GM21825 (cell line): Measurements from ENCODE around the gene RSPH1.
"Not testable (repeated sequence)": the region's sequence is repeated elsewhere in the genome, so short reads cannot be mapped to it uniquely, and the experiment has no call there.

Experiments used
- ATAC-seq: cut with Tn5 transposase; IDR thresholded peaks from one replicate; pipeline ENCODE4 v1.9.1; 2021; ENCODE audit warnings: mild to moderate bottlenecking, moderate library complexity; ENCODE audit not compliant: unreplicated experiment

The RSPH1 gene

DNA sequence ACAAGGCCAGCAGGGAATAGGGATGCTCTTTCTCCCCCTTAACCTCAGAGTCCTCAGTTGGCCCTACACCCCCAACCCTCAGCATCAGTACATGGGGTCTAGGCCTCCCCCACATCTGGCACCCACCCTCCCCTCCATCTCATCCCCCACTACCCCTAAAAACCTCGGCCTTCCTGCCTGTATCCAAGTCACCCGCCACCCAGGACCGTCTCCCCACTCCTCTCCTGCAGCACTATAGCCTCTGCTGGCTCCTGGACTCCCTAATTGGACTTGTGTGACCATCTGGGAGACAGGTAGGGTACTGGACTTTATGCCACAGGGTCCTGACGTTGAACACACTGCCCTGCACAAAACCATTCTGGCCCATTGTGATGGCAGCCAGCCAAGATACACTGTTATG lies 6.0 kb downstream of the RSPH1 start:
- no peak for ATAC-seq

DNA sequence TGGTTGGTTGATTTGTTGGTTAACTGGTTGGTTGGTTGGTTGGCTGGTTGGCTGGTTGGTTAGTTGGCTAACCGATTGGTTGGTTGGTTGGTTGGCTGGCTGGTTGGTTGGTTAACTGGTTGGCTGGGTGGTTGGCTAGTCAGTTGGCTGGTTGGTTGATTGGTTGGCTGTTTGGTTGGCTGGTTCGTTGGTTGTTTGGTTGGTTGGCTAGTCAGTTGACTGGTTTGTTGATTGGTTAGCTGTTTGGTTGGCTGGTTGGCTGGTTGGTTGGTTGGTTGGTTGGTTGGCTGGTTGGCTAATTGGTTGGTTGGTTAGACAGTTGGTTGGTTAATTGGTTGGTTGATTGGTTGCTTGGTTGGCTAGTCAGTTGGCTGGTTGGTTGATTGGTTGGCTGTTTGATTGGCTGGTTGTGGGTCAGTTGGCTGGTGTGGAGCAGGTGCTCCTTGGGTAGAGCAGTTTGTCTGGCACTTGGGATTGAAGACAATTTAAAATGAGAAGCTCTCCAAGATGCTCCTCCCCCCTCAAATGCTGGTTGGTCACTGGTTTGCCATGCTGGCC lies 6.9 kb downstream of the RSPH1 start:
- ATAC-seq: no peak

DNA sequence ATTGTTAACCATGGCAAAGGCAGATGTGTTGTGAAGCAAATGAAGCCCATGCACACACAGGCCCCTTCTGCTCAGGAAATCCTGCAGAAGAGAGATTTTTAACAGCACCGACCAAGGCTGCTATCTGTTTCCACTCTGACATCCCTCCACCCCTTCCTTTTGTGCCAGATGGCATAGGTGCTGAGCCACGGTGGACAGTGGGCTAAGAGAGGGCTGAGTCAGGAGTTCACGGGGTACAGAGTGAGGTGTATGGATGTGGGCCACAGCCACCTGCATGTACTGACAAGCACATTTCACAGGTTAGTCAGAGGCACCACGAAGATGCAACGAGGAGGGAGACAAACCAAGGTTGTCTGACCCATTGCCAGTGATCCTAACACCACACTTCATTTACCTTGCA lies 9.5 kb downstream of the RSPH1 start:
- no peak for ATAC-seq

DNA sequence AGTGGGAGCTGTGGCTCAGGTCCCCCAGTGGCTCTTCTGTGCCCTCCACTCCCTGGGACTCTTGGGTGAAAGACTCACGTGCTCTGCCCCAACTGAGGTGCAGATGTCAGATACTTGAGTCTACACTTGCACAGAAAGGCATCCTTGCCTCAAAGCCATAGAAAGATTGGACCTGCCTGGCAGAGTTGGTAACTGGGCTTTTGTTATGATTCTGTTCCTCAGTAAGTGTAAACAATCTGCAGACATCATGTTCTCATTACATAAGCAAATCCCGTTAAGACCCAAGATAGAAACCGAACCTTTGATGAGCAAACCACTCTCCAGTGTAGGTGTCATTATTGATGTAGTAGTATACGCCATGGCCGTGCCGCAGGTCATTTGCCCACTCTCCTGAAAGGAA lies 10.0 kb downstream of the RSPH1 start:
- no peak for ATAC-seq

DNA sequence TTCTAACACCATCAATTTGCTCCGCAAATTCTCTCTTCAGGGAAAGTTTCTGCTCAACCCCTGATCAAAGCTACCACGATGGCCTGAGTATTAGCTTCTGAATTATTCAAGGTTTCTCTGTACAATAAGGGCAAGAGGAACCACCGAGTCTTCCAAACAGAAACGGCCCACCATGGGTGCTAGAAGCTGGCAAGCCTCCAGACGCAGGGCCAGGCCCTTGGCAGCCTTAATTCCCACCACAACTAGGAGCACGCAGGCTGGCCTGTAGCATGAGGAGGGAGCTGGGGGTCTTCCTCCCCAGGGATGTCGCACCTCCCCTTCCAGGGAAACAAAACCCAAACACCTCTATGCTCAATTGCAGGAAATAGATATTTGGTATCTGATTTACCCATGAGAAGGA lies 11.1 kb downstream of the RSPH1 start:
- ATAC-seq: no peak

DNA sequence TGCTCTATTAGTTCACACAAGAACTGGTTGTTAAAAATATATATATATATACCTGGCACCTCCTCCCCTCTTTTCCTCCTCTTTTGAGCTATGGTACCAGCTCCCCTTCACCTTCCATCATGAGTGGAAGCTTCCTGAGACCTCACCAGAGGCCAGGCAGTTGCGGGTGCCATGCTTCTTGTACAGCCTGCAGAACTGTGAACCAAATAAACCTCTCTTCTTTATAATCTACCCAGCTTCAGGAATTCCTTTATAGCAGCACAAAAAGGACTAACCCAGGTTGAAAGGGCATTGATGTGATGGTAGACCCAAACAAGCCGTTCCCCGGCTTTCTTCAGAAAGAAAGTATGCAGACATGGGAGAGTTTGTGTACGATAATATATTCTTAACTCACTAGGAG lies 14.9 kb downstream of the RSPH1 start:
- ATAC-seq: no peak

DNA sequence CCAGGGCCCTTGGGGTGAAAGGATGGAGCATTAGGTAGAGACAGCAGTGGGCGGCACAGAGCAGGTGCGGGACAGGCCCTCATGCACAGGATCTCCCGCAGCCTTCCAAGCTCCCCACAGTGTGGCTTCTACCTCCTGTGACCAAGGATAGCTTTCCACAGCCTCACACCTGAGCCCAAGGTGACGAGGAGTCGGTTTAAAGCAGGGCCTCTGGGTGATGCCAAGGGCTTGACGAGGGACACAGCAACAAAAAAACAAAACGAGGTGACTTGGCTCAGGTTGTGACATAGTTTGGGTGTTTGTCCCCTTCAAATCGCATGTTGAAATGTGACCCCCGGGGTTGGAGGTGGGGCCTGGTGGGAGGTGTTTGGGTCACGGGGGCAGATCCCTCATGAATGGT lies 15.3 kb downstream of the RSPH1 start:
- ATAC-seq: no peak

DNA sequence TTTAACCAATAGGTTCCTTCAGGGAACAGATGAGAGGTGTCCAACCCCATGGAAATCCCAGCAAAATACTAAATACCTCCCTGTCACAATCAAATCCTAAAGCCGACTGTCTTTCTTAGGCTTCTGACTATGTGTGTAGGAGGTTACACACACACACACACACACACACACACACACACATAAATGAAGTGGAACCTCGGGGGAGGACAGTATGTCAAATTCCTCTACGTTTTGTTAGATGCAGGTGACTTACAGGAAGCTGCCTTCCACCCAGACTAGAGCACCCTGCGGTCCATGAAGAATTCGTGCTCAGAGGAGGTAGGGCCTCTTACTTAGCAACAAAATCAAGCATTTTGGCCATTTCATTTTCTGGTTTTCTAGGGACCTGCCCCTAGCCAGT lies 16.4 kb downstream of the RSPH1 start:
- no peak for ATAC-seq

DNA sequence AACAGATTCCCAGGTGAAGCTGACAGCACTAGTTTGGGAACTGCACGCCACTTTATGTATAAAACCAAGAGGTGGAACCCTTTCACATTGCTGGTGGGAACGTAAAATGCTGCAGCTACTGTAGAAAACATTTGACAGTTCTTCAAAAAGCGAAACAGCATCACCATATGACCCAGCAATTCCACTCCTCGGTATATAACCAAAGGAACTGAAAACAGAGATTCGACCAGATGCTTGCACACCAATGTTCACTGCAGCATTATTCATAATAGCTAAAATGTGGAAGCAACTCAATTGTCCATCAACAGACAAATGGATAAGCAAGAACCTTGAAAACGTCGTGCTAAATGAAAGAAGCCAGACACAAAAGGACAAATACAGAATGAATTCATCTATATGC lies 17.5 kb downstream of the RSPH1 start:
- peak; percentile 36 for ATAC-seq

DNA sequence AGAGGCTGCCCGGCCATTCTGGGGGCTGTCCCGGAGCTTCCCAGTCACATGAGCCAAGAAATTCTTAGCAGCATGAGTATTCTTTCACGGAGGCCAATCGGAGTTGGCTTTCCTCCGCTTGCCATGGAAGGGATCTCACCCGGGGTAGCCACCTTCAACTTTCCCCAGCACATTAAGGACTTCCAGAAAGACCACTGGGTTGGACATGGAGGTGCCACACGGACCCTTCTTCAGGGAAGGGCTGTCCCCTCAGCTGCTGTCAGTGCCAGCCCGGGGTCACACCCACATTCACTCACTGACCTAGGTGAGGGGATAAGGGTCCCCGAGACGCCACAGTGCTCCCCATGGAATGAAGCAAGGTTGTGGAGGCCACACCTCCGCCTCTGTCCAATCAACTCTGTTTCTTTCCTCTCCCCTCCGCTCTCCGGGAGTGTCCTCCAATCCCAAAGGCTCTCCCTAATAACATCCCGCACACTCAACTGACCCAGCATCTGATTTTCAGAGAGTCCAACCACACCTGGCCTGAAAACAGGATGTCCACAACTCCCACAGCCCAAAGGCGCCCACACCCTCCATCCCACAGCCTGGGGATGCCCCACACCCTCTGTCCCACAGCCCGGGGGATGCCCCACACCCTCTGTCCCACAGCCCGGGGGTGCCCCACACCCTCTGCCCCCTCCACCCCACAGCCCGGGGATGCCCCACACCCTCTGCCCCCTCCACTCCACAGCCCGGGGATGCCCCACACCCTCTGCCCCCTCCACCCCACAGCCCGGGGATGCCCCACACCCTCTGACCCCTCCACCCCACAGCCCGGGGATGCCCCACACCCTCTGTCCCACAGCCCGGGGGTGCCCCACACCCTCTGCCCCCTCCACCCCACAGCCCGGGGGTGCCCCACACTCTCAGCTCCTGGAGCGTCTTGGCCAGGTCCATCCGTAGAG lies 19.4 kb downstream of the RSPH1 start:
- ATAC-seq: no peak

DNA sequence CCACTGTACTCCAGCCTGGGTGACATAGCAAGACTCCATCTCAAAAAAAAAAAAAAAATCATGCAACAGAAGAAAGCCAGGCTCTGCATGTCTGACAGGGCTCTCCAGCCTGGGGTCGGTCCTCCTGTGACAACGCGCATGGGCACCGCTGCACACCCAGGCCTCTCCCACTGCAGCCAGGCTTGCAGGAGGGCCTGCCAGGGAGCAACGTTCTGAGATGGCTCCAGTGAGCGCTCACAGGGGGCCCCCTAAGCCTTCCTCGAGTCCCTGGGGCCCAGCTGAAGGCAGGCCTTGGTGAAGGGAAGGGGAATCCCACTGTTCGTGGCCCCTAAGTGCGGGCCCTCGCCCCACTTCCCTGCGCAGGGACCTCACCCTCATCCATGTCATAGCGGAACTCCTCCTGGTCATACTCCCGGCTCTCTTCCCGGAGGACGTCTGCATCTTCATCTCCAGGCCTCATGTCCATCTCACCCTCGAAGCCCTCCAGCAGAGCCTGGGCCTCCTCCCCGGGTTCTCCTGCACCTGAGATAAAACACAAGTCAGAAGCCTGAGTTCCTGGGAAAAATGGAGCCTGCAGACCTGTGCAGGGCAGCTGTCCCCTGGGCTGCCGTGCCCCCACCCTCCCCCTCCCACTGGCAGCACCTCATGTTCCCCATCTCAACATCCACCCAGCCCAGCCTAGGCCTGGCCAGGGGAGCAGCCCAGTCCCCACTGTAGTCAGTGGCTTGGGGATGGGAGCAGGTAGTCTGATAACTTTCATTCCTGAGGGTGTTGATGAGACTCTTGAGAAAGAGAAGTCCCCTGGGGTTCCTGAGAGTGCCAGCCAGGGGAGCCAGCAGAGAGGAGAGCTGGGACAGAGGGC lies 20.3 kb downstream of the RSPH1 start:
- no peak for ATAC-seq

DNA sequence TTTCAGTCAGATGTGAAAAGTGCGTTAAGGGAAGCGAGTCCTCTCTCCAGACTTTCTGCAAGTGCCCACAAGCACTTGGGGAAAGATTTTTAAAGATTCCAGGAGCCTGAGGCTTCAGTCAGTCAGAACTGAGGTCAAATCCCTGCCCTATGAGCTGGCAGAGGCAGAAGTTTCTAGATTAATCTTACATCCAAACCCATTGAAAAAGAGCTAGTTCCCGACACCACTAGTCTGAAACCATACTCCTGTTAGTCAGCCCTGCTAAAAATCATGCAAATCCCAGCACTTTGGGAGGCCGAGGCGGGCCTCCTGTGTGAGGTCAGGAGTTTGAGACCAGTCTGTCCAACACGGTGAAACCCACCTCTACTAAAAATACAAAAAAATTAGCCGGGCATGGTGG lies 21.0 kb downstream of the RSPH1 start:
- ATAC-seq: no peak

DNA sequence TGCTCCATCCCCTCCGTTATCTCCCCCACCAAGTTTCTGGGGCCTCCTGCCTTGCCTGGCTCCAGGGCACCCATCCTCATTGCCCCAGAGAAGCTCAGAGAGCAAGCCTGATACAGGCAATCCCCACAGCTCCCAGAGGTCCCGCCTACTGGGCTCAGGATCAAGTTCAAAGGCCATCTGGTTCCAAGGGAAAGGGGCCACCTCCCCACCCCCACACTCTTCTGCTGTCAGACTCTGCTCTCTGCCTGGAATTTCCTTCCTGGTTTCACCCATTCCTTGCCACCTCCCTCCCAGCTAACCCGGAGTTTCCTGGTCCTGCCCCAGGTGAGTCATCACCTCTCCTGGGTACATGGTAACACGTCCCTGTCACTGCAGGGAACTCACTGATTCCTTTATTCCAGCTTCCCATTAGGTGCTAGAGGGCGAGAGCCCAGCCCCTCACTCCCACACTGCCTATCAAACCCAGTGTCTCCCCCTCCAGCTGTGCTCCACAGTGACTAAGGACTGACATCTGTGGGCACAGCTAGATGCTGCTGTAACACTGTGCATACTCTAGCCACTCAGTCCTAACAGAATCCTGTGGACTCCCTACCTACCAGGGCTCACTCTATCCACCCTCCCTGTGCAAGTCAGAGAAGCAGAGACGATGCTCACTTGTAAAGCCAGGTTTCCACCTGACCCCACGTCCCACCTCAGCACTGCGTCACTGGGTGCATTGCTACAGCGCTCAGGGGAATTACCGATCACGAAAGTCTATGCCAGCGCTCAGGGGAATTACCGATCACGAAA lies 21.8 kb downstream of the RSPH1 start:
- peak; percentile 54 for ATAC-seq

DNA sequence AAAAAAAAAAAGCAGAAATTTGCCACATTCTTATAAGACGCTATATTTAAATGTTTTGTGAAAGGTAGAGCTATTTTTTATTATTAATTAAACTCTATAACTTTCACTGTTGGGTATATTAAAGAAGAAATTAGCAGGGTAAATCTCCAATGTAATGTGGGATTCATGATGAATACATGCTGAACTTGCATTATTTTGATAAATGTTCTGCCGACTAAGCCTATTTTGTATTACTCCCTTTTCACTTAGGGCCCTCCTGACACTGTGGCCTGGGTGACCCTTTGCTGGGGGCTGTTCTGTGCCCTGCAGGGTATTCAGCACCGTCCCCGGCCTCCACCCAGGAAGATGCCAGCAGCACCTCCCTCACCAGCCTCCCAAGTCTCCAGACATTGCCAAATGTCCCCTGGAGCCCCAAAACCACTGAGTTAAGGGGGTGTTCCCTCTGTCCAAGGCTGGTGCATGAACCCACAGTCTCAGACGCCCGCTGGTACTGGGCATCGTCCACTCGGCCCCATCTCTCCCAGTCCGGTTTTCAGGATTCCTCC lies 22.5 kb downstream of the RSPH1 start:
- ATAC-seq: no peak

DNA sequence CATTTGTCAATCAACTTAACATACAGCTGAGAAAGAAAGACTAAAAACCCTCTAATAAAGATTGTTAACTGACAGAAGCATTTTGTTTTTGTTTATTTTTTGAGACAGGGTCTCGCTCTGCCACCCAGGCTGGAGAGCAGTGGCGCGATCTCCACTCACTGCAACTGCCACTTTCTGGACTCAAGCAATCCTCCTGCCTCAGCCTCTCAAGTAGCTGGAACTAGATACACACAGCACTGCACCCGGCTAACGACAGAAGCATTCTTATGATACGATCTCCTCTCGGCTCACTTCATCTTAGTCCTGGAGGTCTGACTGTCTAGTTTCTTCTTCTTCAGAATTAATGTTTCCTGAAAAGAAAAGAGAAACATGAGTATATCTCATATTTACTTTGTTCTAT lies 23.5 kb downstream of the RSPH1 start:
- ATAC-seq: no peak

DNA sequence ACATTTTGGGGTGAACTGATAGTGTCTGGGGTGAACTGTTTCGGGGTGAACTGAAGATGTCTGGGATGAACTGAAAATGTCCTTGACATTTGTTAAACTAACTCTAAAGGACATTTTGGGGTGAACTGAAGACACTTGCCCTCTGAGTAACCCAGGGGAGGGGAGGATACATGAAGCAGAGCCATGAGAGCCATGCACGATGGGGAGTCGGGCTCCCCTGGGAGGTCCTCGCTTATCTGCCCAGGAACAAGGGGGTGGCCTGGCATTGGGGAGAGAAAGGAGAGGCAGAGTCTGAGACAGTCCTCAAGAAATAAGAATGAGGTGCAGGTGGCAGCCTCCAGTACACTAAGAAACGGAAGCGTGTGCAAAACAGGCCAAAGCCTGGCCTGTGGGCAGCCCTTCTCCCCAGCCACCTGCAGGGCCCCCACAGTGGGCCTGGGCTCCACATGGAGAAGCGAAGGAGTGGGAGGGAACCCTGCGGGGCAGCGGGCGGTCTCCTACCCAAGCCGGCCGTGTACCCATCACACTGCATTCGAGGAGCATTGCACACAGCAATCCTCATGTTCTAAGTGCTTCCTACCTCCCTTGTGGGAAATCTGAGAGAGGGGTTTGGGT lies 24.2 kb downstream of the RSPH1 start:
- no peak for ATAC-seq

DNA sequence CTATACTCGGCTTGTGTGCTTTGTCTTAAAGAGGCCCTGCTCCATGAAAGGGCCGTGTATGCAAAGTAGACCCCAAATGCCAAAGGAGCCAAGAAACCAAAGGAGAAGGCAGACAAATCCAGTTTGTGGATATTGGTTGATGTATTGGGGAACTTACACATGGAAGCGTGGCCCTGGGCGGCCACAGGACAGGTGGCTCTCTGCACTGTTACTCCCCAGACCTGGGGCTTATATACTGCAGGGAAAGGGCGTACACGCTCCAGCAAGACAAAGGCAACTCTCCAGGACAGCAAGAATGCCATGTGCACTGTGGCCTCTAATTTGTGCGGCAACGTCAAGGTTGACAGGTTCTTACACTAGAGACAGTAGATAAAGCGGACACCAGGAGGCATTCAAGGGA lies 24.8 kb downstream of the RSPH1 start:
- no peak for ATAC-seq

DNA sequence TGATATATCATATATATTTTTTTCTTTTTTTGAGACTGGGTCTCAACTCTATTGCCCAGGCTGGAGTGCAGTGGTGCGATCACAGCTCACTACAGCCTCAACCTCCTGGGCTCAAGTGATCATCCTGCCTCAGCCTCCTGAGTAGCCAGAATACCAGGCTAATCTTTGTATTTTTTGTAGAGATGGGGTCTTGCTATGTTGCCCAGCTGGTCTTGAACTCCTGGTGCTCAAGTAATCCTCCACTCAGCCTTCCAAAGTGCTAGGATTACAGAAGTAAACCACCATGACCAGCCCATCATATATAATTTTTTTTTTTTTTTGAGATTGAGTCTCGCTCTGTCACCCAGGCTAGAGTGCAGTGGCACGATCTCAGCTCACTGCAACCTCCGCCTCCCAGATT lies 26.3 kb downstream of the RSPH1 start:
- ATAC-seq: not testable (repeated sequence)

DNA sequence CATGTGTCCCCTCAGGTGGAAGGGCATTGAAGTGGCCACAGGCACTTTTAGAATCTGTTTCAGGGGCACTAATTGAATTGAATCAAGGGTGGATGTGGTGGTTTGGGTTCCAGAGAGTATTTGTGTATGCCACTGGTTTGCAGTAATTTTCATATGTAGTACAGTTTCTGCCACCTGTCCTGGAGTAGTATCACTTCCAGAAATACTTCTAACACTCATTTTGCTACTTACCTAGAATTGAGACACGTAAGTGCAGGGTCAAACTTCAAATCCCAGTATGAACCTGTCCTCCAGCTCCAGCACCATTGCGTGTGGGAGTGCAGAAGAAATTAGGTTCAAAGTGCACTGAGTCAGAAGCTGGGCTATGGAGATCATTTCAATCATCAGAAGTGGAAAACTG lies 26.8 kb downstream of the RSPH1 start:
- ATAC-seq: peak; percentile 32

DNA sequence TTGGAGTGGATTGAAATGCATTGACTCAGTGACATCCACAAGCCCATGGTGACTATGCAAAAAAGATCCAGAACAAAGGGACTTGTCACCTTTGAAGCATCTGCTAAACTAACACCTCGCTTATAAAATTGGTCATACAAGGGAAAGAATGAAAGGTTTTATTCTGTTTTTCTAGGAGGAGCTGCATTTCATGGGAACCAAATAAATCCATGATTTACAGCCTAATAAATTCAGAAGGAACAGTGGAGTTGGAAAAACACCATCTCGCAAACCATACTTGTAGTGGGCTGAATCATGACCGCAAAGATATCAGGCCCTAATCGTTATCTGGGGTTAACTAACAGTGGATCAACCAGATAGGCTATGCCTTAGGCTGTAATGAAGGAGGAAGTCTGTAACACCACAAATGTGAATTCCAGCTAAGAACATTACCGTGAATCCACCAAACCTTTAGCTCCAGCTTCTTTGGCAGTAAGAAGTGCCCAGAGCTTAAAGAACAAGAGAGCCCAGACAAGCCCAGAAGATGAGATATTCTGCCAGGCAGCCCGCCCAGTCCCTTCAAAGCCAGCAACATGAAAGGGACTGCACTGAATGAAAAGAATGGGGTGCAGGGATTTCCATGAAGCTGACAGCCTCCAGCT lies 27.4 kb downstream of the RSPH1 start:
- ATAC-seq: no peak
